IgD-negative memory B cell (primary cell): Measurements from ENCODE around the gene EDN2. TPM values are rescaled to one million over a fixed set of nuclear protein-coding genes. Genes with fewer than 3 reads are reported as not detected.
A peak's percentile ranks its signal among the peaks of the same experiment; 100 is the strongest.

ENCODE experiments used
- H3K27ac Mint-ChIP-seq, 3 donors: one replicate each; pipeline ENCODE4 v1.8.0; 2020 to 2022; ENCODE audit warnings: mild to moderate bottlenecking in 3 of 3, mixed read lengths in 3 of 3, moderate library complexity in 1 of 3
- H3K27me3 Mint-ChIP-seq: one replicate; pipeline ENCODE4 v1.8.0; 2021; ENCODE audit warnings: mixed read lengths
- H3K36me3 Mint-ChIP-seq: one replicate; pipeline ENCODE4 v1.8.0; 2020; ENCODE audit warnings: mild to moderate bottlenecking, mixed read lengths
- H3K4me1 Mint-ChIP-seq, 3 donors: one replicate each; pipeline ENCODE4 v1.8.0; 2020 to 2022; ENCODE audit warnings: mixed read lengths in 3 of 3, mild to moderate bottlenecking in 1 of 3
- H3K4me3 Mint-ChIP-seq, 4 donors: one replicate each; pipeline ENCODE4 v1.8.0; 2020 to 2022; ENCODE audit warnings: mild to moderate bottlenecking in 4 of 4, mixed read lengths in 4 of 4, moderate library complexity in 3 of 4
- H3K9me3 Mint-ChIP-seq, 3 donors: one replicate each; pipeline ENCODE4 v1.8.0; 2020 to 2021; ENCODE audit warnings: mixed read lengths in 3 of 3, mild to moderate bottlenecking in 1 of 3
- polyA plus RNA-seq: library from polyadenylated mRNA; unstranded; fragments of 300-500 nt; fragmentation: Illumina TruSeq; gene quantifications from one replicate; pipeline ENCODE4 v1.2.3, GENCODE V29; 2021

EDN2 gene
- polyA plus RNA-seq, 1 donor from 2014 or later = not detected

DNA sequence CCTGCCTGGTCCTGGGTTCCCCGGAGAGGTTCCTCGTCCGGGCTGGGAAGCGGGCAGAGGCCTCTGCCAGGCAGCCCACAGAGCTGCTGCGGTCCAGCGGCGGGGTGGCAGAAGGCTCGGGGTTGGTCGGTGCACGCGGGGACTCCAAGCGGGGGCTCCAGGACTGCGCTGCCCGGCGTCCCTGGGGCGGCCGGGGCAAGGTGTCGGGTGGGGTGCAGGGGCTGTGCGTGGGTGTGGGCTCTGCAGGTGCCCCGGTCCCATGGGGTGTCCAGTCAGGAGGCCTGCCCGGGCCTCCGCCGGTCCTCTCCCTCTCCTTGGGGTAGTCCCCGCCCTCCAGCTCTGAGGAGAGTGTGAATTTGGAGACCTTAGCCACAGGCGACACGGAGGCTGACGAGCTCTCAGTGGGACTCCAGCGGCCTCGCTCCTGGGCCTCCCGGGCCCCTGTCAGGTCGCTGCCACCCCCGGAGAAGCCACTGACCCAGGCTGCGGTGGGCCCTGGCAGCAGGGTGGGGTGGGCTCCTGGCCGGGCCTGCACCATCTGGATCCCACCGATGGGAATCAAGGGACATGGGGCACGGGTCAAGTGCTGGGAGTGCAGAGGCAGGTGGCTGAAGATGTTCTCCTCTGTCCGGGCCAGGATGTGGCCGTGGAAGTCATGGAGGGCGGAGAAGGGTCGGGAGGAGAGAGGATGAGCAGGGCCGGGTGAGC lies 26.2 kb upstream of the EDN2 start:
- H3K36me3 Mint-ChIP-seq = peaks cover 3% of the 10 kb centered on the region
- H3K27me3 Mint-ChIP-seq = no peaks in the 10 kb centered on the region
- H3K4me3 Mint-ChIP-seq = no peak overlapping the region
- H3K27ac Mint-ChIP-seq = no peak overlapping the region
- H3K4me1 Mint-ChIP-seq = peaks cover 0 to under 1% (median 0%) of the 10 kb centered on the region in 3 donors
- no peaks in the 10 kb centered on the region for H3K9me3 Mint-ChIP-seq

DNA sequence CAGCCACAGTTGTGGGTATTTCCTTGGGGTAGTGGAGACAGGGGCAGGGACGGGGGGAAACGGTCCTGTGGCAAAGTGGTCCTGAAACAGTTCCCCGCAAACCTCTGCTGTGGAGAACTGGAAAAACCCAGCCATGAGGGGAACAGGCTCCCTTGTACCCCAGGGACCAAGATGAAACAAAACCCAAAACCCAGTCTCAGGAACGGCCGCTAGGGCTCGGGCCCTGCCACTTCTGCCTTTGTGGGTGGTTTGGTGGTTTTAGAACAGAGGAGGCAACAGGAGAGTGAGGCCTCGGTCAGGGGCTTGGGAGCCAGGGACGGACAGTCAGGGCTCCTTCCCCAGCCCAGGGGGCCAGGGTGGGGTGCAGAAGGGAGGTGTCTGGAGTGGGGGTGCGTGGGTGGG lies 24.8 kb upstream of the EDN2 start:
- Mint-ChIP-seq H3K36me3 (peaks cover 4% of the 10 kb centered on the region), H3K4me3 (no peak overlapping the region), H3K9me3 (no peaks in the 10 kb centered on the region), H3K27me3 (no peaks in the 10 kb centered on the region), H3K4me1 (peaks cover 0 to 1% (median under 1%) of the 10 kb centered on the region in 3 donors), H3K27ac (no peak overlapping the region)

DNA sequence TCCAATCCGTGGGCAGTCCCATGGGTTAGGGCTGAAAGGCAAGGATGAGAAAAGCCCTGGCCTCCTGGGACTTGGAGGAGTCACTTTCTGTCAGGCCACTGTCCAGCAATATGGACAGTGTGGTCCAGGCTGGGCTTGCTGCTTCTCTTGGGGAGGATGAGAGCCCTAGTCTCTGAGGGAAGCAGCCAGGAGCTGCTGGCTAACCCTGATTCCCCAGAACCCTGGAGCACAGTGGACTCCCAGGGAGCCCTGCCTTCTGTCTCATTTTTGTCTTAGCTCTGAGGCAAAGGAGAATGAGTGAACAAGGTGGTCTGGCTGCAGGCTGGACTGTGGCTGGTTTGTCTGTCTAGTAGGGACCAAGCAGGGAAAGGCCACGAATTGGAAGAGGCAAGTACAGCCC lies 23.8 kb upstream of the EDN2 start:
- no peaks in the 10 kb centered on the region for H3K27me3 Mint-ChIP-seq
- no peak overlapping the region for H3K27ac Mint-ChIP-seq
- H3K9me3 Mint-ChIP-seq = no peaks in the 10 kb centered on the region
- H3K4me3 Mint-ChIP-seq = no peak overlapping the region
- peaks cover 5% of the 10 kb centered on the region for H3K36me3 Mint-ChIP-seq
- peaks cover 0 to 4% (median 1%) of the 10 kb centered on the region in 3 donors for H3K4me1 Mint-ChIP-seq

DNA sequence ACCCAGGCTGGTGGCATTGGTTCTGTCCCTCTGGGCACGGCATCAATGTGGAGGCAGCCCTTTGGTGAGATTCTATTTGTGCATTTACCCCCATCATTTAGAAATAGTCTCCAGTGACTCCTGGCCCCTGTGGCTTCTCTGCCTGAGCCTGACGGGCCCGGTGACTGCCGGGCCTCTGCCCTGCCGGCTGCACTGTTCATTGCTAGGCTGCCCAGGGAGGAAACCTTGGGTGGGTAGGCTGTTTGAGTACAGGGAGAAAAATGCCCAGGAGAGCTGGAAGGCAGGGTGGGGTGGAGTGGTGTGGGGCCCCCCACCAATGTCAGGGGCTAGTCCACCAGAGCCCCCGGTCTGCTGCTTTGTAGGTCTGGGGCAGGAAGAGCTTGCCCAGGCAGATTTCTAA lies 23.4 kb upstream of the EDN2 start:
- Mint-ChIP-seq H3K27ac (no peak overlapping the region), H3K4me1 (peaks cover 0 to 4% (median 1%) of the 10 kb centered on the region in 3 donors), H3K36me3 (peaks cover 5% of the 10 kb centered on the region), H3K9me3 (no peaks in the 10 kb centered on the region), H3K27me3 (no peaks in the 10 kb centered on the region), H3K4me3 (no peak overlapping the region)

DNA sequence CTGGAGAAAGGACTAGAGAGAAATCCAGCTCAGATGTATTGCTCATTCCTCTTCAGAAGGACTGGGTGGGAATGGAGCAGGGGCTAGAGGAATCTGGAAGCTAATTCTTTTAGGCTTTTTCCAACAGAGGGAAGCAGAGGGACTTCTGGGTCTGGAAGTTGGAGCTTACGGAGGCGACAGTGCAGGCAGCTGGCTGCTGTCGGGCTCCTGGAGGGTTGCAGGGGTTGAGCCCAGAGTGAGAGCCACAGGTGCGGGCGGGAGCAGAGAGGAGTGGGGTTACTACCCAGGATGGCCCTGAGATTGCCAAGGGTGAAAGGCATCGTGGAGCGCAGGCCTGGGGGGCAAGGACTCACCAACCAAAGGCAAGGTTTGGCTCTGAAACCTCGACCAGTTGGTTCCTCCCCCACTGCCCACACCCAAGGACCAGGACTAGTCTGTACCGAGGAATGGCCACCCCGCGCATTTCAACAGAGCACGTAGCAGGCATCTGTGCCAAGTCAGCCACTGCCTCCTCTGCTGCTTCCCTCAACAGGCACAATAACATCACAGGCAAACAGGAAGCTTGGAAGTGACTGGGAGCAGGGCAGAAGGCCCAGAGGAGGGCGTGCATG lies 22.7 kb upstream of the EDN2 start:
- no peaks in the 10 kb centered on the region for H3K9me3 Mint-ChIP-seq
- no peaks in the 10 kb centered on the region for H3K27me3 Mint-ChIP-seq
- peaks cover 0 to 4% (median 1%) of the 10 kb centered on the region in 3 donors for H3K4me1 Mint-ChIP-seq
- peak overlapping the region in 1 of 3 donors; percentile 17 for H3K27ac Mint-ChIP-seq
- no peak overlapping the region for H3K4me3 Mint-ChIP-seq
- peaks cover 5% of the 10 kb centered on the region for H3K36me3 Mint-ChIP-seq

DNA sequence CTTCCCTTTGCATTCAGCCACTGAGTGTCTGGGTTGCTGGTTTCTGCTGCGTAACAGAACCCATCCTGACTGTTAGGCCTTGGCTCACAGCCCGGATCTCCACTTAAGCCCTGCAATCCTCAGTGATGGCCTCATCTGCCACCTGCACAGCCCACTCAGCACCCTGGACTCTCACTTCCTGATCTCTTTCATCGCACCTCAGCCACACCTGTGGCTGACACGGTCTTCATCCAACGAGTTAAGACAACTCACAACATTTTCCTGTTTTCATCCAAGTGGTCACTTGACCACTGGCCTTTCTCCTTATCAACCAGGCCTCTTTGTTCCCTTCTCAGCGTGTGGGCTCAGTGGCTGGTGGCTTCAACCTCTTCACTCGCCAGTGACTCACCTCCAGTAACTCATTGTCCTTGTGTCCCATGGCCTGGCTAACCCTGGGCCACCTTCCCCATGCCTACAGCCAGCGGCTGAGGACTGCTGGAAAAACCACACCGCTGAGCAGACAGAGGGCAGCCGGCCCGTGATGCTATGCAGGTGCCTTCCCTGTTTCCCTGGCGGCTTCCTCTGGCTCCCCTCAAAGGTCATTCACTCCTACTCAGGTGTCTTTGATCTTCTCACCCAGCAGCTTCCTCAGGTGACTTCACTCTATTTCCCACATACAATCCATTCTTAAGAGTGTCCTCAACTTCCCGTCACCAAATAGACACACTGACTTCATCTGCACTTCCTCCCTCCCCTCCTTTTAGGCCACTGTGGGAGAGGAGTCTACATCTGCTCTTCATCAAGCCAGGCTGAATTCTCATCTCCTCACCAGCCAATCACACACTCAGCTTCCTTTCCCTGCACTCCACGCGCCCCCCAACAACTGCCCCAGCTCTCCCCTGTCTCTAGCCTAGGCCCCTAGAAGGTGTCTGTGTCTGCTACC lies 19.9 kb upstream of the EDN2 start:
- Mint-ChIP-seq H3K9me3 (no peaks in the 10 kb centered on the region), H3K27me3 (no peaks in the 10 kb centered on the region), H3K4me1 (peaks cover 0 to 4% (median 1%) of the 10 kb centered on the region in 3 donors), H3K36me3 (peaks cover 1% of the 10 kb centered on the region), H3K27ac (peak overlapping the region in 1 of 3 donors; percentile 47), H3K4me3 (no peak overlapping the region)

DNA sequence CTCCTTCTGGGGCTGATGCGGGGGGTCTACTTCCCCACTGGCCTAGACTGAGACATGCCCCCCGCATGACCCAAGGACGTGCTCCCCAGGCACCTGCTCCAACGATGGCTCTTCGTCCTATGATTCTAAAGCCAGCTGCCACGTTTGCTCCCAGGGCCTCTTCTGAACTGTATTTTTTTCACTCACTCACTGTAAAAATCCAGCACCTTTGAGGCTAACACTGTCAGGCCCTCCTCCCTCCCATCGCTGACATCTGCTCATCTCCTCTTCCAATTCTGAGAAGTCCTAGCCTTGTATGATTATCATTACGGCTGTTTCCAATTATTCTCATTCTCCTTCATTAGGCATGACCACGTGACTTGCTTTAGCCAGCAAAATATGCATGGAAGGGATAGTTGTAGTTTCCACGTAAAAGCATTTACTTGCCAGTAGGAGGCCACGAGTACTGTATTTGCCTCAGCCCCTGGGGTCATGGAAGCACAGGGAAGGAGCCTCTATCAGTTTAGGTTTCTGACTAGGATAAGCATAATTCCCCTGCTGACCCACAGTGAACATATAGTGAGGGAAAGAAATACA lies 19.1 kb upstream of the EDN2 start:
- Mint-ChIP-seq H3K4me1 (peaks cover 0 to 4% (median 1%) of the 10 kb centered on the region in 3 donors), H3K9me3 (no peaks in the 10 kb centered on the region), H3K4me3 (no peak overlapping the region), H3K27me3 (no peaks in the 10 kb centered on the region), H3K27ac (no peak overlapping the region), H3K36me3 (peaks cover 1% of the 10 kb centered on the region)

DNA sequence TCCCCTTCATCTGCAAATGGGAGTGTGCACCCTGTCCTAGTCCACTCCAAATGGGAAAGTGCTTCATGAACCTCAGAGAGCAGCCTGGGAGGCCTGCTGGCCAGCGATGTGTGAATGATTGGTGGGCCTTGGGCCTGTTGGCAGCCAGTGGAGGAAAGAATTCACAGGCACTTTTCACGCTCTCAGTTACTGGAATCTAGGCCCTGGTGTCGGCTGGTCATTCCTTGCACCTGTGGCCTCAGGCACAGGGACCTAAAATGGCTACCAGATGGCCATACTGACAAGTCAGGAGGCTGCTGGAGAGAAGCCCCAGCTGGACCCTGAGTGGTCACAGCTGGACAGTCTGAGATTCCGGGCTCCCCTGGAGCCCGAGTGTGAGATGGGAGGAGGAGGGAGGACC lies 18.4 kb upstream of the EDN2 start:
- peaks cover 1% of the 10 kb centered on the region for H3K36me3 Mint-ChIP-seq
- H3K4me1 Mint-ChIP-seq = peaks cover 0 to 4% (median 1%) of the 10 kb centered on the region in 3 donors
- no peaks in the 10 kb centered on the region for H3K27me3 Mint-ChIP-seq
- no peak overlapping the region for H3K27ac Mint-ChIP-seq
- H3K4me3 Mint-ChIP-seq = no peak overlapping the region
- H3K9me3 Mint-ChIP-seq = no peaks in the 10 kb centered on the region

DNA sequence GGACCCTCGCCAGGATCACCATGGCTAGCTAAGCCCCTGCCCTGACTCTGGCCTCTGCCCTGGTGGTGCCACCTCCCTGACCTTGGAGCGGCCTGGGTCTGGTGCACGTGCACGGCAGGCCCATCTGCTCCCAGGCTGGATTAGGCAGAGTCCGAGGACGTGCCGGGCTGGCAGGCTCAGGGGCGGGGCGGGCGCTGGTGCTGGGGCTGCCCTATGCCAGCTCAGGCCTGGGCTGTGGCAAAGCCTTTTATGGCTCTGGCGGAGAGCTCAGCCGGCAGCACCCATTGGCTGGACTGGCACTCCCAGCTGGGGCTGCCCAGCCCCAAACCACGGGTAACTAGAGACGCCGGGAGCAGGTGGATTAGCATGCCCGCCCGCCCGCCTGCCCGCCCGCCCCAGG lies 17.1 kb upstream of the EDN2 start:
- H3K4me3 Mint-ChIP-seq = no peak overlapping the region
- H3K27ac Mint-ChIP-seq = no peak overlapping the region
- H3K36me3 Mint-ChIP-seq = peaks cover 1% of the 10 kb centered on the region
- no peaks in the 10 kb centered on the region for H3K9me3 Mint-ChIP-seq
- peaks cover 4% of the 10 kb centered on the region for H3K27me3 Mint-ChIP-seq
- H3K4me1 Mint-ChIP-seq = peaks cover 0 to 4% (median 1%) of the 10 kb centered on the region in 3 donors

DNA sequence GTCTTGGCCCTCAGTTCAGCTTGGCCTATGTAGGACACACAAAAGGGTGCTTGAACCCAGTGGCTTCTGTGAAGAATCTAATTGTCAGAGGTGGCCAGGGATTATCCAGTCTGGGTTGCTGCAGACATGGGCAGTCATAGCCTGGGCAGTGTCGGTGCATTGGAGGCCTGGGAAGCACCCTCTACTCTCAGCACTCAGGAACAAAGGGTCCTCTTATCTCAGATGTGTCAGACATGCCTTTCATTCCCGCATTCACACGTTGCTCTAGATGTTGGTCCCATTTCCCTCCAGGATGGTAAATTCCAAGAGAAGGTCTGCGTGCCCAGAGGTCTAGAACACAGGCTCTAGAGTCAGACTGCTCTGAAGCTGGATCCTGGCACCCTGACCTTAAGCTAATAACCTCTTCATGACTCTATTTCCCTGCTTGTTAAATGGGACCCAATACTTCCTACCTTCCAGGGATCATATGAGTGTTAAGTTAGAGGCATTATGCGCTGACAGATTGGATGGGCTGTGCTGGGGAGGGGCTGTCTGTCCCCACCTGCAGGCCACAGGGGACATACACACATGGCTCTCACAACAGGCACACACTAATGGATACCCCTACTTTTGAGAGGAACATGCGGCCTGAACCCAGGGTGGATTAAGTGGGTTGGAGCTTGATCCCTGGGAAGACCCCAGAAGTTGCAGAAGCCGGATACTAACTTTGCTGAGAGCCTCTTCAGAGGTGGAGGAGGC lies 16.5 kb upstream of the EDN2 start:
- peaks cover 4% of the 10 kb centered on the region for H3K27me3 Mint-ChIP-seq
- H3K27ac Mint-ChIP-seq = no peak overlapping the region
- H3K4me3 Mint-ChIP-seq = no peak overlapping the region
- peaks cover 1% of the 10 kb centered on the region for H3K36me3 Mint-ChIP-seq
- no peaks in the 10 kb centered on the region for H3K9me3 Mint-ChIP-seq
- peaks cover 0 to 4% (median 1%) of the 10 kb centered on the region in 3 donors for H3K4me1 Mint-ChIP-seq

DNA sequence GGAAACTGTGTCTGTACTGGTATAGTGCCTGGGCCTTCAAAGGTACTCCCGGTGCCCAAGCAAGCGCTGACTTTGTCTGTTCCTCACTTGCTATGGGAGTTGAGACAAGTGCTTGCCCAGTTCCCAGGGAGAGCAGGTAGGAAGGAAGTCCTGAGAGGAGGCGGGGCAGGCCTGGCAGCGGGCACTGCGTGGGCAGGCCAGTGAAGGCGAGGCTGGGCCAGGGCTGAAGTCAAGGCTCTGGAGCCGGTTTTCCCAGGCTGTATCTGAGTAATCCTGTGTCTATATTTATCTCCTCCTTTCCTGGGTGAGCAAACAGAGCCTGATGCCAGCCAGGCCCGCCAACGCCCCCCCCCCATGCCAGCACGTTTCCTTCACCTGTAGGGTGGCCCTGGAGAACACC lies 15.9 kb upstream of the EDN2 start:
- H3K27ac Mint-ChIP-seq = no peak overlapping the region

DNA sequence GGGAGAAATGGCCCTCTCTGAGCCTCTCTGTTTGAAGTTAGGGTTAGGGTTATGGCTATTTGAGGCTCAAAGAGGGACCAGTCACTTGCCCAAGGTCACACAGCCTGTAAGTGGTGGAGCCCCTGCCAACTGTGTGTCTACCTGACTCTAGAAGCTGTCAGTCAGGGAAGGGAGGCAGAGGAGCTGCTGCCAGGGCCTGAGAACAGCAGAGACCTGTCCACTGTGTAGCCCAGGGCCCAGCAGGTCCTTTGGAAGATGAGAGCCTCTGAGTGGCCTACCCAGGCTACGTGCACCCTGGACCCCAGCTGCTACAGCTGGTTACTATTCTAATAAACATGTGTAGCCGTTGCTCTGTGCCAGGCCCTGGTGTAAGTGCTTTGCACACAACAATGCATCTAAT lies 15.1 kb upstream of the EDN2 start:
- no peak overlapping the region for H3K27ac Mint-ChIP-seq
- no peak overlapping the region for H3K4me3 Mint-ChIP-seq
- H3K4me1 Mint-ChIP-seq = peaks cover 0 to 6% (median 3%) of the 10 kb centered on the region in 3 donors
- H3K36me3 Mint-ChIP-seq = peaks cover 1% of the 10 kb centered on the region
- no peaks in the 10 kb centered on the region for H3K9me3 Mint-ChIP-seq
- peaks cover 13% of the 10 kb centered on the region for H3K27me3 Mint-ChIP-seq

More for the DNA sequence above, 15.9 kb upstream of the EDN2 start:
- no peak overlapping the region for H3K4me3 Mint-ChIP-seq
- peaks cover 0 to 6% (median 4%) of the 10 kb centered on the region in 3 donors for H3K4me1 Mint-ChIP-seq
- H3K36me3 Mint-ChIP-seq = peaks cover 1% of the 10 kb centered on the region
- H3K27me3 Mint-ChIP-seq = peaks cover 9% of the 10 kb centered on the region
- H3K9me3 Mint-ChIP-seq = no peaks in the 10 kb centered on the region

DNA sequence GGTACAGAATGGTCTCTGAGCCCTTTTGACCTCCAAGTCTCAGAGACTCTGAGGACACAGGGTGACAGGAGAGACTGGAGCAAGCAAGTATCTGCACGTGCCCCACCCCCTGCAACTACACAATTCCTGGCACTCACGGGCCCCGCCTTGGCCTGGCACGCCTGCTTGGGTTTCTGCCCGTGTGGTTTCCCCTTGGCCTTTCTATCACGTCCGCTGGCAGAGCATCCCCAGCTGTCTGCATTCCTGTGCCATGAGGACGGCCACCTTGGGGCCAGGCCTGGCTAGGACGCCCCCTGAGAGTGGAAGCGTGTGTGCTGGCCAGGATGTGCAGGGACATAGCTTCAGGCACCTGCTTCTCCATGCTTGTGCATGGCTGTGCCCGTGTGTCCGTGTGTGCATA lies 14.3 kb upstream of the EDN2 start:
- Mint-ChIP-seq H3K4me1 (peaks cover 0 to 3% (median 3%) of the 10 kb centered on the region in 3 donors), H3K27me3 (peaks cover 17% of the 10 kb centered on the region), H3K9me3 (no peaks in the 10 kb centered on the region), H3K4me3 (no peak overlapping the region), H3K27ac (no peak overlapping the region), H3K36me3 (no peaks in the 10 kb centered on the region)

DNA sequence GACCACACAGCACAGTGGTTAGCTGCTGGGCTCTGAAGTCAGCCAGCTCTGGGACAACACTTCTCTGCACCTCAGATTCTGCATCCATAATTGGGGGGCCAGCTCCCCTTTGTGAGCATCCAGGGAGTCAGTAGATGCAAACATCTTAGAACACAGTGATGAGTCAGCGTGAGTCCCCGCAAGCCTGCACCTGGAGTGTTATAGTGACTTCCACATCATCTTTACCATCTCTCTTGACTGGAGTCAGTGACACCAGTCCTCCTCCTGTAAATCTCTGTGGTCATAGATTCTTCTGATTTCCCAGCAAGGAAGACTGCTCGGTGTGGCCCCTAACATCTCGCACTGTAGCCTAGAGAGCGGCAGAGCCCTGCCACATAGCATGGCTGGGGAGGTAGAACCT lies 13.9 kb upstream of the EDN2 start:
- peaks cover 17% of the 10 kb centered on the region for H3K27me3 Mint-ChIP-seq
- H3K4me3 Mint-ChIP-seq = no peak overlapping the region
- peaks cover 0 to 3% (median 3%) of the 10 kb centered on the region in 3 donors for H3K4me1 Mint-ChIP-seq
- no peaks in the 10 kb centered on the region for H3K36me3 Mint-ChIP-seq
- no peak overlapping the region for H3K27ac Mint-ChIP-seq
- no peaks in the 10 kb centered on the region for H3K9me3 Mint-ChIP-seq
